GM13977 (cell line): ENCODE measurements around the gene LCOR.

Experiments used
- DNase-seq: peaks from one replicate; pipeline ENCODE4 v3.0.0; 2012; ENCODE audit warnings: low spot score
- in situ Hi-C: fragments of 300-500 bp; cut with MboI; formaldehyde crosslinking; loops from one replicate; pipeline ENCODE4 v1.12.0; 2022; ENCODE audit warnings: low sequenced_read_pairs, low pct_unique_long_range_greater_than_20kb, mixed read lengths, inconsistent platforms; ENCODE audit not compliant: unreplicated experiment
- TF ChIP-seq, protein P1 (sequence below): IDR thresholded peaks from 2 replicates; pipeline ENCODE4 v1.5.1; 2012; ENCODE audit warnings: mild to moderate bottlenecking, control low read depth; ENCODE audit not compliant: insufficient read depth; ENCODE audit errors: extremely low read depth, missing control alignments

Gene LCOR

DNA sequence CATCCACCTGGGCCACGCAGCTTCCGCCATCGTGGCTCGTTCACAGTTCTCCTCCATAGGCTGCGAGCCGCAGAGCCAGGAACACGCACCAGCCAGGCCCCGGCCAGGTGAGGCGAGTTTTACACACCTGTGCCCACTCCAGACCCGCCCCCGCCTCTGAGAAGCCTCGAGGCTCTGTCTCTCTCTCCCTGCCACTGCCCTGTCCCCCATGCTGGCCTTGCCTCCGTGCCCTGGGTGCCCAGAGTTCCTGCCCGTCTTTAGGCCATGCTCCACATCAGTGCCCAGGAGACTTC lies 211.4 kb downstream of the LCOR start:
- DNase-seq: no peak
- in situ Hi-C loops: loop anchor here (25.0 kb wide), 1 partner anchor 656 kb away; no protein-coding TSS in a partner anchor
- TF ChIP-seq, protein P1, sequence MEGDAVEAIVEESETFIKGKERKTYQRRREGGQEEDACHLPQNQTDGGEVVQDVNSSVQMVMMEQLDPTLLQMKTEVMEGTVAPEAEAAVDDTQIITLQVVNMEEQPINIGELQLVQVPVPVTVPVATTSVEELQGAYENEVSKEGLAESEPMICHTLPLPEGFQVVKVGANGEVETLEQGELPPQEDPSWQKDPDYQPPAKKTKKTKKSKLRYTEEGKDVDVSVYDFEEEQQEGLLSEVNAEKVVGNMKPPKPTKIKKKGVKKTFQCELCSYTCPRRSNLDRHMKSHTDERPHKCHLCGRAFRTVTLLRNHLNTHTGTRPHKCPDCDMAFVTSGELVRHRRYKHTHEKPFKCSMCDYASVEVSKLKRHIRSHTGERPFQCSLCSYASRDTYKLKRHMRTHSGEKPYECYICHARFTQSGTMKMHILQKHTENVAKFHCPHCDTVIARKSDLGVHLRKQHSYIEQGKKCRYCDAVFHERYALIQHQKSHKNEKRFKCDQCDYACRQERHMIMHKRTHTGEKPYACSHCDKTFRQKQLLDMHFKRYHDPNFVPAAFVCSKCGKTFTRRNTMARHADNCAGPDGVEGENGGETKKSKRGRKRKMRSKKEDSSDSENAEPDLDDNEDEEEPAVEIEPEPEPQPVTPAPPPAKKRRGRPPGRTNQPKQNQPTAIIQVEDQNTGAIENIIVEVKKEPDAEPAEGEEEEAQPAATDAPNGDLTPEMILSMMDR: no peak
